ENCODE results near the gene SCAPER. TPM values are rescaled to one million over a fixed set of nuclear protein-coding genes. Genes with fewer than 3 reads are reported as not detected.

The SCAPER gene
- total RNA-seq, 1 donor = 8.3 TPM

DNA sequence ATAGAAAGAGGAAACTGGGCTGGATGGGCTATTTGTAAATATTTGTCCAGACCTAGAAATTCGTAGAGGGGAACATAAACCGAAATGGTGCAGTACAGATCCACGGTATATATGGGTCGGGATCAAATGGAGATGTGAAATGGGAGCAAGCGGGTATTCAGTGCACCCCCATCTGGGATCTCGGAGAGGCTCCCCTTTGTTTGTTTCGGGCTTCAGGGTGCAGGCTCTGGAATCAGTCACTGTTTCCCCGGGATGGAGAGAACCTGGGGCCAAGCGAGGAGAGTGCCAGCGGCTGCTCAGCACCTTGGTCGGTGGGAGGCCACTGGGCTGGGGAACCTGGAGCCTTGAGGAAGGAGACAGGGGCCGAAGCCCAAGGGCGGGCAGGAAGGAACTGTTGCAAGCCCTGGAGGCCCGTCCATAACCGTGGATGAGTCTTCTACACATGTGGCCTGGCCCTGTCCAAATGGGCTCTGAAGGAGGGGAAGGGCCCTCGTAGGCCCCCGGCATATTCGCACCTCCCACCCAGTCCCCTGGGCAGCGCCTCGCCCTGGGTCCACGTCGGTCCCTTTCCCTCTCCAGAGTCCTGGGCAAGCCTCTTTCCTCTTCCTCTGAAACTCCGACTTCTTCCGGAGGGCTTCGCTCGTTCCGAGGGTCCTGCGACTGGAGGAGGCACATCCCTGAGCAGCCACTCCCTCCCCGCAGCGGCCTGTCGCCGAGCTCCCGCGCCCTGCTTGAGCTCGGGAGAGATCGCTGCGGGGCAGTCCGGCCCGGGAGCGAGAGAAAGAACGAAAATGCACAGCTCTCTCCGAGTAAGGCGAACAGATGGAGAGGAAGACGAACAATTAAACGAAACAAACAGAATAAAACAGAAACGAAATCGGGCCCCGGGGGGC, 565.6 kb downstream of the SCAPER start:
- Histone ChIP-seq H3K27me3 (ENCODE audit: insufficient read depth, low read length) (peaks cover 98% of the 10 kb centered on the region), H3K4me2 (ENCODE audit: insufficient read depth, low read length) (peak overlapping the region; percentile 69), H2AFZ (ENCODE audit: low read length) (no peak overlapping the region), H3K9me3 (ENCODE audit: low read depth, low read length) (no peaks in the 10 kb centered on the region), H3K36me3 (ENCODE audit: insufficient read depth, low read length) (no peaks in the 10 kb centered on the region), H3K27ac (ENCODE audit: low read depth, low read length) (no peak overlapping the region), H4K20me1 (ENCODE audit: insufficient read depth, low read length) (no peaks in the 10 kb centered on the region), H3K4me3 (ENCODE audit: insufficient read depth, low read length) (peak overlapping the region; percentile 47), H3K79me2 (ENCODE audit: insufficient read depth, low read length) (no peaks in the 10 kb centered on the region), H3K4me1 (ENCODE audit: insufficient read depth, low read length) (peaks cover 8% of the 10 kb centered on the region)
- DNase-seq (ENCODE audit: insufficient read length, low spot score, missing footprints) = peak; percentile 93
- TF ChIP-seq CTCF (IDR thresholded peaks at IDR 0.05; ENCODE audit: extremely low read depth, low read depth, low read length) = no peak

GRCh38 chr15:76338486-76339304, 566.4 kb downstream of the SCAPER start:
- DNase-seq (ENCODE audit: insufficient read length, low spot score, missing footprints) = peak; percentile 85
- Histone ChIP-seq H4K20me1 (ENCODE audit: insufficient read depth, low read length) (no peaks in the 10 kb centered on the region), H3K36me3 (ENCODE audit: insufficient read depth, low read length) (no peaks in the 10 kb centered on the region), H2AFZ (ENCODE audit: low read length) (no peak overlapping the region), H3K4me3 (ENCODE audit: insufficient read depth, low read length) (no peak overlapping the region), H3K4me2 (ENCODE audit: insufficient read depth, low read length) (no peak overlapping the region), H3K4me1 (ENCODE audit: insufficient read depth, low read length) (peaks cover 8% of the 10 kb centered on the region), H3K27ac (ENCODE audit: low read depth, low read length) (no peak overlapping the region), H3K9me3 (ENCODE audit: low read depth, low read length) (no peaks in the 10 kb centered on the region), H3K27me3 (ENCODE audit: insufficient read depth, low read length) (peaks cover 93% of the 10 kb centered on the region), H3K79me2 (ENCODE audit: insufficient read depth, low read length) (no peaks in the 10 kb centered on the region)
- TF ChIP-seq CTCF (IDR thresholded peaks at IDR 0.05; ENCODE audit: extremely low read depth, low read depth, low read length) = no peak

DNA sequence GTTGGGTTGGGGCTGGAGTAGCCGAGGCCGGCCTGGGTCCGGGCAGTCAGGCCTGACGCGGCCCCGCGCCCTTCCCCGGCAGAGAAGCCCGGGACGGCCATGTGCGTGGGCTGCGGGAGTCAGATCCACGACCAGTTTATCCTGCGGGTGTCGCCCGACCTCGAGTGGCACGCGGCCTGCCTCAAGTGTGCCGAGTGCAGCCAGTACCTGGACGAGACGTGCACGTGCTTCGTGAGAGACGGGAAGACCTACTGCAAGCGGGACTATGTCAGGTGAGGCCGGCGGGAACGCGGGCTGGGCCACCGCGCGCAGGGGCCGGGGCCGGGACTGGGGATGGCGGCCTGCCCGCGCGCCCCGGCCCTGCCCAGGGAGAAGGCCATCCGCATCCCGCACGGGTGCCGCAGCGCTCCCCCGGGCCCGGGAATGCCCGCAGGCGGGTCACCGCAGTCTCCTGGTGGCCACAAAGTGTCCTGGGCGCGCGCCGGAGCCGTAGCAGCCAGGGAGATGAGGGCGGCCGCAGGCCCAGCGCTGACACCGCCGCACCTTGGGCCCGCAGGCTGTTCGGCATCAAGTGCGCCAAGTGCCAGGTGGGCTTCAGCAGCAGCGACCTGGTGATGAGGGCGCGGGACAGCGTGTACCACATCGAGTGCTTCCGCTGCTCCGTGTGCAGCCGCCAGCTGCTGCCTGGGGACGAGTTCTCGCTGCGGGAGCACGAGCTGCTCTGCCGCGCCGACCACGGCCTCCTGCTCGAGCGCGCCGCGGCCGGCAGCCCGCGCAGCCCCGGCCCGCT, 567.2 kb downstream of the SCAPER start:
- H3K4me2 ChIP-seq (ENCODE audit: insufficient read depth, low read length) = no peak overlapping the region
- DNase-seq (ENCODE audit: insufficient read length, low spot score, missing footprints) = peak; percentile 76
- H4K20me1 ChIP-seq (ENCODE audit: insufficient read depth, low read length) = no peaks in the 10 kb centered on the region
- peak overlapping the region; percentile 69 for H3K4me3 ChIP-seq (ENCODE audit: insufficient read depth, low read length)
- no peak overlapping the region for H2AFZ ChIP-seq (ENCODE audit: low read length)
- no peaks in the 10 kb centered on the region for H3K36me3 ChIP-seq (ENCODE audit: insufficient read depth, low read length)
- no peak for TF ChIP-seq CTCF (IDR thresholded peaks at IDR 0.05; ENCODE audit: extremely low read depth, low read depth, low read length)
- H3K9me3 ChIP-seq (ENCODE audit: low read depth, low read length) = no peaks in the 10 kb centered on the region
- H3K4me1 ChIP-seq (ENCODE audit: insufficient read depth, low read length) = peaks cover 8% of the 10 kb centered on the region
- H3K27me3 ChIP-seq (ENCODE audit: insufficient read depth, low read length) = peaks cover 85% of the 10 kb centered on the region
- no peak overlapping the region for H3K27ac ChIP-seq (ENCODE audit: low read depth, low read length)
- no peaks in the 10 kb centered on the region for H3K79me2 ChIP-seq (ENCODE audit: insufficient read depth, low read length)
